Osteoblast (primary cell): ENCODE data around the gene USO1. TPM values are rescaled to one million over a fixed set of nuclear protein-coding genes. Genes with fewer than 3 reads are reported as not detected.

Source experiments
- DNase-seq: peaks from one replicate; pipeline ENCODE4 v3.0.0; 2011; ENCODE audit warnings: low spot score, mixed read lengths; ENCODE audit not compliant: insufficient read length; ENCODE audit errors: missing footprints
- H2AFZ ChIP-seq: 2 replicates; pipeline ENCODE4 v1.6.0; 2011; ENCODE audit warnings: mild to moderate bottlenecking, low read length
- H3K27ac ChIP-seq: 2 replicates; pipeline ENCODE4 v1.5.1; 2011; ENCODE audit warnings: mild to moderate bottlenecking, low read depth, low read length, moderate library complexity
- H3K27me3 ChIP-seq: 2 replicates; pipeline ENCODE4 v1.6.0; 2012; ENCODE audit warnings: mild to moderate bottlenecking, control low read depth, inconsistent platforms, low read length, moderate library complexity; ENCODE audit not compliant: insufficient read depth
- H3K36me3 ChIP-seq: 2 replicates; pipeline ENCODE4 v1.5.1; 2011; ENCODE audit warnings: mild to moderate bottlenecking, low read length, control low read depth, moderate library complexity; ENCODE audit not compliant: insufficient read depth
- H3K4me1 ChIP-seq: 2 replicates; pipeline ENCODE4 v1.5.1; 2011; ENCODE audit warnings: mild to moderate bottlenecking, low read length, control low read depth, moderate library complexity; ENCODE audit not compliant: insufficient read depth
- H3K4me2 ChIP-seq: 2 replicates; pipeline ENCODE4 v1.6.0; 2011; ENCODE audit warnings: mild to moderate bottlenecking, low read length; ENCODE audit not compliant: insufficient read depth
- H3K4me3 ChIP-seq: fragments of 200-600 bp; sonication (generic); 3 replicates; pipeline ENCODE4 v1.5.1; 2012; ENCODE audit warnings: mild to moderate bottlenecking, low read length, inconsistent platforms; ENCODE audit not compliant: insufficient read depth
- H3K79me2 ChIP-seq: 2 replicates; pipeline ENCODE4 v1.6.0; 2012; ENCODE audit warnings: mild to moderate bottlenecking, low read length, control low read depth, inconsistent platforms; ENCODE audit not compliant: insufficient read depth
- H3K9me3 ChIP-seq: 2 replicates; pipeline ENCODE4 v1.5.1; 2011; ENCODE audit warnings: low read depth, low read length, control low read depth
- H4K20me1 ChIP-seq: 2 replicates; pipeline ENCODE4 v1.6.0; 2012; ENCODE audit warnings: mild to moderate bottlenecking, low read length, control low read depth; ENCODE audit not compliant: insufficient read depth
- CTCF ChIP-seq: IDR thresholded peaks from 2 replicates; pipeline ENCODE4 v1.5.1; 2011; ENCODE audit warnings: mild to moderate bottlenecking, low read depth, low read length, moderate library complexity; ENCODE audit errors: extremely low read depth
- total RNA-seq: library from RNA; depleted of rRNA; stranded (reverse); fragments of >200 nt; gene quantifications from 2 replicates; pipeline ENCODE4 v1.2.3, GENCODE V29; 2012

USO1 gene
- total RNA-seq, 1 donor: 122 TPM

- DNase-seq: no peak
- no peaks in the 10 kb centered on the region for H3K9me3 ChIP-seq
These were observed 21.4 kb upstream of the USO1 start for GRCh38 chr4:75702919-75703411.

DNA sequence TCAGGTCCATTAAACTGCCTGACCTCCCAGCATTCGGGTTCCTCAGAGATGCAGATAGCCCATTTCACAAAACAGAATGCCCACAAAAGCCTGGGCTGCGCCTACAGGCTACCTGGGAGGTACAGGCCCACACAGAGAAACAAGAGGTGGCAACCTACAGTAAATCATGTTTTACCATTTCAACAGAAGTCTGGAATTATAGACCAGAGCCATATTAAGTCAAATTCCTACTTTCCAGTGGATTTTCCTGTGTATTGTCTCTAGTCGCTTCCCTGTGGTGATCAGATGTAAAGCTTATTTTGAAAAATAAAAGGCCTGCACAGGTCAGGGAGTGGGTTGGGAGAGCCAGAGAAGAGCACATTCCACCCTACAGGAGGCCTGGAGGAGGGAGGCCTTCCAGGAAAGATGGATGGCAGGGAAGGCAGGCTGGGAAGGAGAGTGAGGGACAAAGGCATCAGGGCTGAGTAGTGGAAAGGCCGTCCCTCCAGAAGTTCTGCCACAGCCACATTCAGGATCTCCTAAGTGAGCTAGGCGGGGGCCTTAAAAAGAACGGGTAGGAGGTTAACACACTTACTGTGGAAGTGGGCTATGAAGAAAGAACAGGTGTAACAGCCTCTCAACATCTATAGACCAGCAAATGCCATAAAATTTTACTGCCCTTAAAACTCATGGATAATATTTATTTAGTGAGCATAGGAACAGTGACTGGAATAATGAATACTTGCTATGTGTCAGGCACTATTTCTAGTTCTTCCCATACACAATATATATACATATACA is 19.0 kb upstream of the USO1 start:
- Histone ChIP-seq H3K4me3 (no peak overlapping the region), H3K79me2 (no peaks in the 10 kb centered on the region), H3K27ac (no peak overlapping the region), H3K9me3 (no peaks in the 10 kb centered on the region), H3K27me3 (no peaks in the 10 kb centered on the region), H4K20me1 (no peaks in the 10 kb centered on the region), H3K4me2 (no peak overlapping the region), H2AFZ (no peak overlapping the region), H3K36me3 (no peaks in the 10 kb centered on the region), H3K4me1 (no peaks in the 10 kb centered on the region)
- TF ChIP-seq CTCF: no peak
- DNase-seq: no peak

More at GRCh38 chr4:75702919-75703411, 21.4 kb upstream of the USO1 start:
- H3K4me3 ChIP-seq: no peak overlapping the region
- H3K27ac ChIP-seq: no peak overlapping the region
- no peak overlapping the region for H3K4me2 ChIP-seq
- H3K79me2 ChIP-seq: no peaks in the 10 kb centered on the region
- H3K27me3 ChIP-seq: no peaks in the 10 kb centered on the region
- H4K20me1 ChIP-seq: no peaks in the 10 kb centered on the region
- no peaks in the 10 kb centered on the region for H3K4me1 ChIP-seq
- no peak overlapping the region for H2AFZ ChIP-seq
- TF ChIP-seq CTCF: no peak
- no peaks in the 10 kb centered on the region for H3K36me3 ChIP-seq

- Histone ChIP-seq H3K9me3 (no peaks in the 10 kb centered on the region), H3K4me3 (no peak overlapping the region), H3K27ac (no peak overlapping the region), H3K4me2 (no peak overlapping the region), H3K27me3 (no peaks in the 10 kb centered on the region), H3K36me3 (no peaks in the 10 kb centered on the region), H3K4me1 (no peaks in the 10 kb centered on the region), H2AFZ (no peak overlapping the region), H3K79me2 (no peaks in the 10 kb centered on the region), H4K20me1 (no peaks in the 10 kb centered on the region)
- TF ChIP-seq CTCF: peak; percentile 37
- peak; percentile 18 for DNase-seq
These were observed 16.1 kb upstream of the USO1 start for GRCh38 chr4:75708218-75708691.

DNA sequence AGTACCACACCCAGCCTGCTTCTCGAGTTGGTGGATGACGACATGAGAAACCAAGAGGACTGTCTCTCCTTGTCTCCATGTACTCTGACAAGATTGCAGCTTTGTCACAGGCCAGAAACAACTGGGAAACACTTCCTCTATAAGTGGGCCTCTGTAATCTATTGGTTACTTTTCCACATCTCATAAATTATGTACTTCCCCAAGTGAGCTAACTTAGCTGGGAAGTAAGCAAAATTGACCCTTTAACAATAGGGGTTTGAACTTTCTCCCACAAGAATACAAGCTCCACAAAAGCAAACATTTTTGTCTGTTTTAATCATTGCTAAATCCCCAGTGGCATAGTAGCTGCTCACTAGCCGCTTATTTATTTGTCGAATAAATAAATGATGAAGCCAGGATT is 14.1 kb upstream of the USO1 start:
- Histone ChIP-seq H3K27ac (no peak overlapping the region), H3K27me3 (no peaks in the 10 kb centered on the region), H3K4me1 (peaks cover 10% of the 10 kb centered on the region), H3K4me2 (no peak overlapping the region), H3K4me3 (no peak overlapping the region), H3K36me3 (no peaks in the 10 kb centered on the region), H3K9me3 (no peaks in the 10 kb centered on the region), H3K79me2 (no peaks in the 10 kb centered on the region), H4K20me1 (no peaks in the 10 kb centered on the region), H2AFZ (no peak overlapping the region)
- DNase-seq: no peak
- no peak for TF ChIP-seq CTCF
